Measurements from ENCODE around the gene PEX16.
A peak's percentile ranks its signal among the peaks of the same experiment; 100 is the strongest.
"Not testable (repeated sequence)": the region's sequence is repeated elsewhere in the genome, so short reads cannot be mapped to it uniquely, and the experiment has no call there.

PEX16 gene

GRCh38 chr11:45901626-45902025 lies 16.1 kb downstream of the PEX16 start:
- no peak for FAIRE-seq
- no peak for TF ChIP-seq TAF1 (IDR thresholded peaks at IDR 0.05; ENCODE audit: low read depth, low read length)
- TF ChIP-seq PAX5 (IDR thresholded peaks at IDR 0.05; ENCODE audit: insufficient read depth, low read length, severe bottlenecking) = no peak
- no peak for DNase-seq (ENCODE audit: insufficient read length, low spot score)

DNA sequence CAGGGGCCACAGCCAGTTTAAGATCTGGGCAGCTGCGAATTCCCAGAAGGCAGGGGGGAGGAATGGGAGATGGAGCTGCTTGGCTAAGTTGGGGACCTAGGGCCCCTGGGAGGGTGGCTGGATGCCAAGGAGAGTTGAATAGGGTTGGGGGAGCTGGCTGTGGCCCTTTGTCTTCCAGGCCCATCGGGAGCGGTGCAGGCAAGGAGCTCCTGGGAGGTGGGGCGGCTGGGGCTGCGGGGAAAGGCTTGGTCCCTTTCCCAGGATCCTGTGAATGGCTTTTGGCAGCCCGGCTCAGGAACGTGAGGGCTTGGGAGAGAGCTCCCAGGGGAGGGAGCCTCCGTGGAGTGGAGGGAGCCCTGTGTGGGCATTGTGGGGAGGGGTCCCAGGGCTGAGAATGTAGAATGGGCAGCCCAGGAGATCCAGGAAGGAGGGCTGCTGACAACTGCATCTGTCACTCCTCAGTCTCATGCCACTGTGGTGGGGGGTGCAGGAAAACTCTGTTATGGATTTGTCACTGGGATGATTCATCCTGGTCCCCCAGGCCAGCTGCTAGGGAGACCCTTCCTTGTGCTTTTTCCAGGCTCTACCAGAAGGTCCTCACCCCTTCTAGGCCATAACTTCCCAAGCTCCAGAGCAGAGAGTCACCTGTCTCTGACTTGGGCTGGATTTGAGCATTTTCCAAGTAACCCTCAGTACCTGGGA lies 16.6 kb downstream of the PEX16 start:
- DNase-seq (ENCODE audit: insufficient read length, low spot score) = no peak
- FAIRE-seq = no peak
- TF ChIP-seq POU2F2 (IDR thresholded peaks at IDR 0.05; ENCODE audit: low read depth, low read length) (no peak), POLR2AphosphoS5 (IDR thresholded peaks at IDR 0.05; ENCODE audit: low read depth, low read length) (no peak), TAF1 (IDR thresholded peaks at IDR 0.05; ENCODE audit: low read depth, low read length) (no peak), SPI1 (IDR thresholded peaks at IDR 0.05; ENCODE audit: low read depth, low read length) (no peak), PAX5 (IDR thresholded peaks at IDR 0.05; ENCODE audit: insufficient read depth, low read length, severe bottlenecking) (no peak), POLR2A (IDR thresholded peaks at IDR 0.05; ENCODE audit: low read depth, low read length) (no peak)

GRCh38 chr11:45900175-45900800 lies 17.4 kb downstream of the PEX16 start:
- DNase-seq (ENCODE audit: insufficient read length, low spot score) = not testable (repeated sequence)

DNA sequence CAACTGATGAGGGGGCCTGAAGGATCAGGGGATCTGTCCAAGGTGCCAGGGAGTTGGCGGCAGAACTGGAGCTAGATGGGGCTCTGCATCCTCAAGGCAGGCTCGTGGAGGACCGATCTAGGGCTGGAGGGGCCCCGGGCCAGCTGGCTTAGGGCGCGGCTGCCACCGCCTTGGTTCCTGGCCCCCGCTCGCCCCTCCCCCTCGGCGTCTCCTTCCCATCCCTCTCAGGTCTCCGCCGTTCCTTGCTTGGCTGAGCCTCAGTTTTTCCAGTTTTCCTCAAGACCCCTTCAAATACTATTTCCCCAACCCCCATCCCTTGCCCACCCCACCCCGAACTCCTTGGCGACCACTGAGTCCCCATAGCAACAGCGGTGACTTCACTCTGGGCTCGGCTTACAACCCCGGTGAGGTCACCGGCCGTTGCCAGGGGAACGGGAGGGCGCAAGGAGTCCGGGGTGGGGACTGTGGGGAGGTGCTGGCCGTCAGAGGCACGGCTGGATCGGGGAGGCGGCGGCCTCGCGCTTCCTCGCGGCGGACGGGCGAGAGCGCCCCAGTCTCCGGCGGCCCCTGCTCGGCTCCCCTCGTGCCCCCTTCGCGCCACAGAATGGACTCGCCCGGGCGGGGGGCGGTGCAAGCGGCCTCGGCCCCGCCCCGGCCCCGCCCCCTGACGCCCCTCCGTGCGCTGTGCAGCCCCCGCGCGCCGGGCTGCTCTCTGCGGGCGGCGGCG lies 18.1 kb downstream of the PEX16 start:
- TF ChIP-seq TAF1 (IDR thresholded peaks at IDR 0.05; ENCODE audit: low read depth, low read length) (no peak), SPI1 (IDR thresholded peaks at IDR 0.05; ENCODE audit: low read depth, low read length) (no peak), POLR2A (IDR thresholded peaks at IDR 0.05; ENCODE audit: low read depth, low read length) (no peak), POU2F2 (IDR thresholded peaks at IDR 0.05; ENCODE audit: low read depth, low read length) (no peak), PAX5 (IDR thresholded peaks at IDR 0.05; ENCODE audit: insufficient read depth, low read length, severe bottlenecking) (no peak), POLR2AphosphoS5 (IDR thresholded peaks at IDR 0.05; ENCODE audit: low read depth, low read length) (no peak)
- DNase-seq (ENCODE audit: insufficient read length, low spot score) (peak; percentile 90), FAIRE-seq (peak; percentile 5)

More at GRCh38 chr11:45900175-45900800, 17.4 kb downstream of the PEX16 start:
- not testable (repeated sequence) for FAIRE-seq

DNA sequence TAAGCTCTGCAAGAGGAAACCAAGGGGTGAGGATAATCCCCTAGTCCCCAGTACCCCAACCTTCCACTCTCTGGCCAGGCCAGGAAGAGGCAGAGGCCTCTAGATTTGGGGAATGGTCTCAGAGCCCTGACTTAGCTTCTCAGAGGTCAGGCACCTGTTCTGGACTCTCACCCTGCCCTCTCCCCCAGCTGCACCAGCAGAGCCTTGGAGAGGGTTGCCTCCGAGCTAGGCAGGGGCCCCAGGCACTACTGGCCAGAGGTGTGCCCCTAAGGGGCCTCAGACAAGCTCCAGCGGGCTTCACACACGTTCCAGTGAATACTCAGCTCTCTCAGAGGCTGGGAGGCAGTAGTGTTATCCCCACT lies 18.6 kb downstream of the PEX16 start:
- DNase-seq (ENCODE audit: insufficient read length, low spot score) = no peak
- TF ChIP-seq POLR2AphosphoS5 (IDR thresholded peaks at IDR 0.05; ENCODE audit: low read depth, low read length) (no peak), SPI1 (IDR thresholded peaks at IDR 0.05; ENCODE audit: low read depth, low read length) (no peak), TAF1 (IDR thresholded peaks at IDR 0.05; ENCODE audit: low read depth, low read length) (no peak), POU2F2 (IDR thresholded peaks at IDR 0.05; ENCODE audit: low read depth, low read length) (no peak), POLR2A (IDR thresholded peaks at IDR 0.05; ENCODE audit: low read depth, low read length) (no peak), PAX5 (IDR thresholded peaks at IDR 0.05; ENCODE audit: insufficient read depth, low read length, severe bottlenecking) (no peak)
- FAIRE-seq = no peak

- TF ChIP-seq SPI1 (IDR thresholded peaks at IDR 0.05; ENCODE audit: low read depth, low read length) (no peak), POLR2A (IDR thresholded peaks at IDR 0.05; ENCODE audit: low read depth, low read length) (no peak)
- DNase-seq (ENCODE audit: insufficient read length, low spot score) (no peak), FAIRE-seq (no peak)
These were observed 20.1 kb downstream of the PEX16 start for GRCh38 chr11:45897556-45897955.

DNA sequence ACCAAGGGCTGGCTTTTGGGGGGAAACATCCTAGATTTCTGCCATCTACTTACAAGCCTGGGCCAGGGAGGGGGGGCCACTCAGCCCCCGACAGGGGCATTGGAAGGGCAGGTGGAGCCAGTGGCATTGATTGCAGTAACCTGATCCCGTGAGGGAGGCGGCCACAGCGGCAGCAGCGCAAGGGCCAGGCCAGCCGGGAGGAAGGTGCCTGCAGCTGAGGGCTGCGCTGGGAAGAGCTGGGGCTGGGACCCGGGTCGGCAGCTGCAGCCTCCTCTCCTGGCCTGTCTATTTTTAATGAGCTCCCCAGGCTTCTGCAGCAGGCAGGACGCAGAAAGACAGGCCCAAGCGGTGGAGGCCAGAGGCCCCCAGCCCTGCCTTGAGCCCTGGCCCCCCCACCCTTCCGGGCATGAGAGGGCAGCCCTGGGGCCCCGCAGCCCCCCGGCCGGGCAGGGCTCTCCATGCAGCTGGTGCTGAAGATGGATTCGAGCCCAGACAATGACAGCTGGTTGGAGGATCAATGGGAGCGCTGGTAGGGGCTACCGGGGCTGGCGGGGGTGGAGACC lies 21.2 kb downstream of the PEX16 start:
- no peak for TF ChIP-seq POLR2A (IDR thresholded peaks at IDR 0.05; ENCODE audit: low read depth, low read length)
- no peak for TF ChIP-seq POU2F2 (IDR thresholded peaks at IDR 0.05; ENCODE audit: low read depth, low read length)
- TF ChIP-seq PAX5 (IDR thresholded peaks at IDR 0.05; ENCODE audit: insufficient read depth, low read length, severe bottlenecking) = no peak
- TF ChIP-seq TAF1 (IDR thresholded peaks at IDR 0.05; ENCODE audit: low read depth, low read length) = no peak
- no peak for TF ChIP-seq SPI1 (IDR thresholded peaks at IDR 0.05; ENCODE audit: low read depth, low read length)
- TF ChIP-seq POLR2AphosphoS5 (IDR thresholded peaks at IDR 0.05; ENCODE audit: low read depth, low read length) = no peak
- FAIRE-seq = no peak
- no peak for DNase-seq (ENCODE audit: insufficient read length, low spot score)

DNA sequence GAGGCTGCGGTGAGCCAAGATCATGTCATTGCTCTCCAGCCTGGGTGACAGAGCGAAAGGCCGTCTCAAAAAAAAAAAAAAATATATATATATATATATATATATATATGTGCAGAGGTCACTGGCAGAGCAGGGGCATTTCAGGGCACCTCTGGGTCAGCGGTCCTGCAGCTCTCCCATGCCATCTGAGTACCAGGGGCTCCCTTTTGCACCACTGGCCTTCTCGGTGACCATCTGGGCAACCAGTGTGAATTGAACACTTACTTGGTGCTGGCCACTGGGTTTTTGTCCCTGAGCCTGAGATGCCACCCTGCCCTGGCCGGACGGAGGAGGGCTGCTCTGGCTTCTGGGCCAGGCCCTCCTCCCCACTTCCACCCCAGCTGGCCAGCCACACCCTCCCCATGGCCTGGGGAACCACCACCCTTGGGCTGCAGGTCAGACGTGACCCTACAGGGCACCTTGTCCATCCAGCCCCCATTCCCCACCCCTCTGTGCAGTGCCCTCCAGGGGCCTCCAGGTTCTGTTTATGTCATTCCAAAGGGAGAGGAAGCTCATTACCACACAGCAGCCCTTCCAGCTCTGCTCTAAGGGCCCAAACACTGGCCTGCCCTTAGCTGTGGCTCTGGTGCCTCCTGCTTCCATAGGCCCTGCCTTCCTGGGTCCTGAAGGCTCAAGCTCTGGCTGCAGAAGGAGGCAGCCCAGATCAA lies 22.0 kb downstream of the PEX16 start:
- TF ChIP-seq POLR2AphosphoS5 (IDR thresholded peaks at IDR 0.05; ENCODE audit: low read depth, low read length) (no peak), TAF1 (IDR thresholded peaks at IDR 0.05; ENCODE audit: low read depth, low read length) (no peak), POLR2A (IDR thresholded peaks at IDR 0.05; ENCODE audit: low read depth, low read length) (no peak), POU2F2 (IDR thresholded peaks at IDR 0.05; ENCODE audit: low read depth, low read length) (no peak), SPI1 (IDR thresholded peaks at IDR 0.05; ENCODE audit: low read depth, low read length) (no peak), PAX5 (IDR thresholded peaks at IDR 0.05; ENCODE audit: insufficient read depth, low read length, severe bottlenecking) (no peak)
- no peak for FAIRE-seq
- DNase-seq (ENCODE audit: insufficient read length, low spot score) = no peak

DNA sequence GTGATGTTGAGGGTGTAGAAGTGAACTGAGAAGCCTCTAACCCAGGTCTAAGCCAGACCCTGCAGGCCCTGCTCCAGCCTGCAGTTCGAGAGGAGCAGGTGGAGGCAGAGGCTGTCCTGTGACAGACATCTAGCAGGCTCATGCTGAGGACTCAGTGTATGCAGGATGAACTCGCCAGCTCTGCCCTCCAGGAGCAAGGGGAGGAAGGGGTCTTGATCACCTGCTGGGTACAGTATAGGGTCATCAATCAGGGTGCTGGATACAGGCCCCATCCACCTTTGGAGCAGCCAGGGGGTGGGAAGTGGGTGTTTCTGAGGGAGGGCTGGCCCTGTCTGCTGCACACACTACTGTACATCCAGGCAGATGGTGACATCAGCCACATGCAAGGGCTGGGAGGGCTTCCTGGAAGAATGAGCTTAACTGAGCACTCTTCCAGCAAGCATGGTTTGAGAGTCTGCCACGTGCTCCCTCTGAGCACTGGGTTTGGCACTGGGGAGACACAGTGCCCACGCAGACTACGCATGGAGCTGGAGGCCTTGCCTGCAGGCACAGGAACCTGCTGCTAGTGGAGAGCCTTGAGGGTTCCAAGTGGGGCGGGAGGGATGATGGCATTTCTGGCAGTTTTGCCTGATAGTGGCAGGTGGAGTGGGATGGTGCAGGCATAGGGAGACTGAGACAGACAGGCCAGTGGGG lies 23.0 kb downstream of the PEX16 start:
- TF ChIP-seq SPI1 (IDR thresholded peaks at IDR 0.05; ENCODE audit: low read depth, low read length) = no peak
- no peak for TF ChIP-seq POLR2A (IDR thresholded peaks at IDR 0.05; ENCODE audit: low read depth, low read length)
- no peak for TF ChIP-seq POU2F2 (IDR thresholded peaks at IDR 0.05; ENCODE audit: low read depth, low read length)
- TF ChIP-seq POLR2AphosphoS5 (IDR thresholded peaks at IDR 0.05; ENCODE audit: low read depth, low read length) = no peak
- no peak for TF ChIP-seq TAF1 (IDR thresholded peaks at IDR 0.05; ENCODE audit: low read depth, low read length)
- no peak for FAIRE-seq
- DNase-seq (ENCODE audit: insufficient read length, low spot score) = no peak
